ENCODE results near the gene MAPKAPK2. TPM values are rescaled to one million over a fixed set of nuclear protein-coding genes. Genes with fewer than 3 reads are reported as not detected.

The MAPKAPK2 gene
- polyA plus RNA-seq, 1 donor from 2014 or later = 9.0 TPM

DNA sequence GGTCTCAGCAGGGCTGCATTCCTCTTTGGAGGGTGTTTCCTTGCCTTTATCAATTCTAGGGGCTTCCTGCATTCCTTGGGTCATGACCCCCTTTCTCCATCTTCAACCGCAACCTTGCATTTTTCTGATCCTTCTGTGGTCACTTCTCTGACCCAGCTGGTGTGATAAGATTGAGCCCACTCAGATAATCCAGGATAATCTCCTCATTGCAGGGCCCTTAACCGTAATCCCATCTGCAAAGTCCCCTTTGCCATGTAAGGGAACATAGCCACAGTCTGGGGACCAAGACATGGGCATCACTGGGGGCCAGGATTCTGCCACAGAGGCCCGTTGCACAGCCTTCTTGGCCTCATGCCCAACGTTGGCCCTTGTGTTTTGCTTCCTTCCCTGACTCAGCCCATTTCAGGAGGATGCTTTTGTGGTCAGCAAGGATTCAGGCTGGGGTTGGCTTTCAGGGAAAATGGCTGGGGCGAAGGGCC is 50.9 kb downstream of the MAPKAPK2 start:
- Histone ChIP-seq H3K9me2 (ENCODE audit: insufficient read depth, low read length) (no peaks in the 10 kb centered on the region), H3K4me2 (ENCODE audit: low read length) (no peak overlapping the region), H3K79me2 (replicated peaks; ENCODE audit: insufficient read depth, low read length) (no peaks in the 10 kb centered on the region), H3K4me3 (ENCODE audit: low read length) (no peak overlapping the region), H3K27ac (ENCODE audit: low read length) (no peak overlapping the region), H2AFZ (ENCODE audit: low read depth, low read length) (no peak overlapping the region), H3K9me3 (ENCODE audit: low read length) (no peaks in the 10 kb centered on the region), H3K36me3 (ENCODE audit: insufficient read depth, low read length) (no peaks in the 10 kb centered on the region), H3F3A (ENCODE audit: insufficient read depth, low read length, poor library complexity, severe bottlenecking) (no peaks in the 10 kb centered on the region), H3K9ac (ENCODE audit: low read length) (no peak overlapping the region), H4K20me1 (ENCODE audit: insufficient read depth) (no peaks in the 10 kb centered on the region), H3K27me3 (ENCODE audit: insufficient read depth, low read depth, low read length) (no peaks in the 10 kb centered on the region)
- TF ChIP-seq MXI1 (conservative IDR thresholded peaks at IDR 0.05; ENCODE audit: poor library complexity, severe bottlenecking) (no peak), EP300 (conservative IDR thresholded peaks at IDR 0.05; ENCODE audit: poor library complexity, severe bottlenecking) (no peak)

DNA sequence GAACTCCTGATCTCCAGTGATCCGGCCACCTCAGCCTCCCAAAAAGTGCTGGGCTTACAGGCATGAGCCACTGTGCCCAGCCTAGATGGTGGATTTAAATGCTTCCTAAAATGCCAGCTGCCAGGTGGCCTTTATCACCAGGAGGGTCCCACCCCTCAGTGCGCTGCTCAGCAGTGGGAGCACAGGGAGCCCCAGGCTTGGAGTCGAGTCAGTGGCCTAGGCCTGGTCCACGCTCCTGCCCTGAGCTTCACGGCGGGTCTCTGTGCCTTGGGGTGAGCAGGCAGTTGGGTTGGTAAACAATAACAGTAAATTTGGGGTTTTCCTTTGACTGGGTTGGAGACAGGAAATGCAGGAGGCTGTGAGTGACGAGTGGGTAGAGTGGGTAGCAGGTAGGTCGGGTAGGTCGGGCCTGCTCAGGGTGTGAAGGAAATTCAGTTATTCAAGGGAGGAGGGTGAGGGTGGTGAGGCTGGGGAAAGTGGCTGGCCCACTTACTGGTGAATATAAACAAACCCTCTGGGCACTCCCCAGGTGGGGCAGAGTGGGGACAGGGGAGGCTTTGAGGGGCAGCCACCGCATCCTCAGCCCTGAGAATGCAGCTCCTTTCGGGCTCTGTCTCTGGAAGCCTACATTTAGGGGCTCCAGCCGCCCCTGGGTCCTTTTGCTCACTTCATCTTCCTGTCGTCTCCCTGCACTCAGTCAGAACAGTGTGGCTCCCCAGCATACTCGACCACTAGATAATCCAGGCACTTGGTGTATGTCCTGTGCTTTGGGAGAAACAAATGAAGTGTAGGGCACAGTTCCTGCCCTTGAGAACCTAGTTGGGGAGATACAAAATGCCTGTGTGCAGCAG is 52.4 kb downstream of the MAPKAPK2 start:
- no peak for TF ChIP-seq EP300 (conservative IDR thresholded peaks at IDR 0.05; ENCODE audit: poor library complexity, severe bottlenecking)
- TF ChIP-seq RAD21 (conservative IDR thresholded peaks at IDR 0.05) = no peak
- TF ChIP-seq POLR2AphosphoS5 (IDR thresholded peaks at IDR 0.05) = no peak
- TF ChIP-seq REST (IDR thresholded peaks at IDR 0.05; ENCODE audit: borderline replicate concordance) = no peak
- TF ChIP-seq SMC3 (conservative IDR thresholded peaks at IDR 0.05; ENCODE audit: poor library complexity) = no peak
- TF ChIP-seq EZH2 (IDR thresholded peaks at IDR 0.05; ENCODE audit: borderline replicate concordance, insufficient read depth, low read length, poor library complexity, severe bottlenecking) = no peak
- TF ChIP-seq TAF1 (IDR thresholded peaks at IDR 0.05; ENCODE audit: low read depth) = no peak
- TF ChIP-seq, protein P1, sequence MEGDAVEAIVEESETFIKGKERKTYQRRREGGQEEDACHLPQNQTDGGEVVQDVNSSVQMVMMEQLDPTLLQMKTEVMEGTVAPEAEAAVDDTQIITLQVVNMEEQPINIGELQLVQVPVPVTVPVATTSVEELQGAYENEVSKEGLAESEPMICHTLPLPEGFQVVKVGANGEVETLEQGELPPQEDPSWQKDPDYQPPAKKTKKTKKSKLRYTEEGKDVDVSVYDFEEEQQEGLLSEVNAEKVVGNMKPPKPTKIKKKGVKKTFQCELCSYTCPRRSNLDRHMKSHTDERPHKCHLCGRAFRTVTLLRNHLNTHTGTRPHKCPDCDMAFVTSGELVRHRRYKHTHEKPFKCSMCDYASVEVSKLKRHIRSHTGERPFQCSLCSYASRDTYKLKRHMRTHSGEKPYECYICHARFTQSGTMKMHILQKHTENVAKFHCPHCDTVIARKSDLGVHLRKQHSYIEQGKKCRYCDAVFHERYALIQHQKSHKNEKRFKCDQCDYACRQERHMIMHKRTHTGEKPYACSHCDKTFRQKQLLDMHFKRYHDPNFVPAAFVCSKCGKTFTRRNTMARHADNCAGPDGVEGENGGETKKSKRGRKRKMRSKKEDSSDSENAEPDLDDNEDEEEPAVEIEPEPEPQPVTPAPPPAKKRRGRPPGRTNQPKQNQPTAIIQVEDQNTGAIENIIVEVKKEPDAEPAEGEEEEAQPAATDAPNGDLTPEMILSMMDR (IDR thresholded peaks at IDR 0.05; ENCODE audit: poor library complexity, severe bottlenecking) = no peak
- no peak for TF ChIP-seq MXI1 (conservative IDR thresholded peaks at IDR 0.05; ENCODE audit: poor library complexity, severe bottlenecking)
- H3K79me2 ChIP-seq (replicated peaks; ENCODE audit: insufficient read depth, low read length) = no peaks in the 10 kb centered on the region
- H3K27ac ChIP-seq (ENCODE audit: low read length) = no peak overlapping the region
- H3F3A ChIP-seq (ENCODE audit: insufficient read depth, low read length, poor library complexity, severe bottlenecking) = no peaks in the 10 kb centered on the region
- no peaks in the 10 kb centered on the region for H3K36me3 ChIP-seq (ENCODE audit: insufficient read depth, low read length)
- H3K4me2 ChIP-seq (ENCODE audit: low read length) = no peak overlapping the region
- H3K4me3 ChIP-seq (ENCODE audit: low read length) = no peak overlapping the region
- H3K9ac ChIP-seq (ENCODE audit: low read length) = no peak overlapping the region
- H3K9me2 ChIP-seq (ENCODE audit: insufficient read depth, low read length) = no peaks in the 10 kb centered on the region
- H4K20me1 ChIP-seq (ENCODE audit: insufficient read depth) = no peaks in the 10 kb centered on the region
- H3K9me3 ChIP-seq (ENCODE audit: low read length) = no peaks in the 10 kb centered on the region
- H3K27me3 ChIP-seq (ENCODE audit: insufficient read depth, low read depth, low read length) = no peaks in the 10 kb centered on the region
- no peak overlapping the region for H2AFZ ChIP-seq (ENCODE audit: low read depth, low read length)
